GM19463 (cell line): Measurements from ENCODE around the gene CHM.
"Not testable (repeated sequence)": the region's sequence is repeated elsewhere in the genome, so short reads cannot be mapped to it uniquely, and the experiment has no call there.

Source experiments
- ATAC-seq: cut with Tn5 transposase; IDR thresholded peaks from one replicate; pipeline ENCODE4 v1.9.1; 2021; ENCODE audit warnings: mild to moderate bottlenecking, moderate library complexity; ENCODE audit not compliant: unreplicated experiment

The CHM gene

GRCh38 chrX:86047174-86047935, at the start of gene CHM:
TSS of gene CHM (minus strand) at chrX:86047558. CDS start at chrX:86047532, 26 bp downstream.
- peak; percentile 97 for ATAC-seq

- no peak for ATAC-seq
Observed at GRCh38 chrX:86078650-86079049, 31.3 kb upstream of the CHM start.

GRCh38 chrX:86066998-86067397, 19.6 kb upstream of the CHM start:
- no peak for ATAC-seq

GRCh38 chrX:86061407-86061806, 14.0 kb upstream of the CHM start:
- no peak for ATAC-seq

- ATAC-seq = no peak
Observed at GRCh38 chrX:86051741-86052140, 4.4 kb upstream of the CHM start.

GRCh38 chrX:86047936-86048280, 550 bp upstream of the CHM start:
- ATAC-seq = no peak

GRCh38 chrX:86044216-86044615, 3.1 kb downstream of the CHM start:
- ATAC-seq = no peak

- ATAC-seq = no peak
Observed at GRCh38 chrX:86039625-86040568, 7.5 kb downstream of the CHM start.

GRCh38 chrX:86033385-86033784, 14.0 kb downstream of the CHM start:
- ATAC-seq = no peak

- no peak for ATAC-seq
Observed at GRCh38 chrX:86028681-86029080, 18.7 kb downstream of the CHM start.

GRCh38 chrX:86023811-86024210, 23.5 kb downstream of the CHM start:
- no peak for ATAC-seq

GRCh38 chrX:86021652-86022289, 25.6 kb downstream of the CHM start:
- ATAC-seq = no peak

GRCh38 chrX:86016139-86016538, 31.2 kb downstream of the CHM start:
- ATAC-seq = no peak

GRCh38 chrX:86014959-86015358, 32.4 kb downstream of the CHM start:
- ATAC-seq = not testable (repeated sequence)

- ATAC-seq = no peak
Observed at GRCh38 chrX:86014421-86014820, 32.9 kb downstream of the CHM start.

GRCh38 chrX:86013792-86014191, 33.6 kb downstream of the CHM start:
- ATAC-seq = no peak

GRCh38 chrX:86012188-86012587, 35.2 kb downstream of the CHM start:
- ATAC-seq = no peak

GRCh38 chrX:86009803-86010202, 37.6 kb downstream of the CHM start:
- not testable (repeated sequence) for ATAC-seq

- ATAC-seq = not testable (repeated sequence)
Observed at GRCh38 chrX:86007891-86008290, 39.5 kb downstream of the CHM start.

GRCh38 chrX:86002076-86002896, 45.1 kb downstream of the CHM start:
- peak; percentile 66 for ATAC-seq

GRCh38 chrX:85998954-85999353, 48.4 kb downstream of the CHM start:
- no peak for ATAC-seq
